ENCODE results near the gene SND1. TPM values are rescaled to one million over a fixed set of nuclear protein-coding genes. Genes with fewer than 3 reads are reported as not detected.
A peak's percentile ranks its signal among the peaks of the same experiment; 100 is the strongest.

The SND1 gene
- total and polyA plus RNA-seq, 10 of the 15 experiments (the other 5 are each of a cell fraction or from before 2014, with no cell fraction given) = 52.4 to 270 (median 146) TPM

DNA sequence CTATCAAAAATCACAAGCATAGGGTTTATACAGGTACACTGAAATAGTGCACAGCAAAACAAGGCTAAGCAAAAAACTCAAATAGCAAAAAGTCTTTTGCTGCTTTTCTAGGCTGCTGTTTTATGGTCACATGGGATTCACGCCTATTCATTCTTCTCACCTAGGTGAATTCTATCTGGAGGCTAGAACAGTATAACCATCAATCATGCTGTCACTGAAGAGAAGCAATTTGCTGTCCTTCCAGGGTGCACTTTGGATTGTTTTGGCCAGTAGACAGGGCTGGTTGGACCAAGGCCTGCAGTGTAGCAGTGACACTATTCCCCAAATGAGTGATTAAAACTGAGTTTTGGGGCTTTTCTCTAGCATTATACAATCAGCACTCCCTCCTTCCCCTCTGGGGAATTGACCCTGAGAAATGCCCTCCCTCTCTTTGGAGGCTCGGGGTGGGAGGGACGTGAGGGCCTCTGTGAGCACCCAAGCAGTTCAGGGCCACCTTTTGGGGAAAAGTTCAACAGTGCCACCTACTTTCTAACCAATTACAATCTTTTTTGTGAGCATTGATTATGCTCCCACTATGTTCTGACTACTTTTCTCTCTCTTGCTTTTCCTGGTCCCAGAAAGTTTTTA, 16.2 kb upstream of the SND1 start (continued):
- TF ChIP-seq, protein P1, sequence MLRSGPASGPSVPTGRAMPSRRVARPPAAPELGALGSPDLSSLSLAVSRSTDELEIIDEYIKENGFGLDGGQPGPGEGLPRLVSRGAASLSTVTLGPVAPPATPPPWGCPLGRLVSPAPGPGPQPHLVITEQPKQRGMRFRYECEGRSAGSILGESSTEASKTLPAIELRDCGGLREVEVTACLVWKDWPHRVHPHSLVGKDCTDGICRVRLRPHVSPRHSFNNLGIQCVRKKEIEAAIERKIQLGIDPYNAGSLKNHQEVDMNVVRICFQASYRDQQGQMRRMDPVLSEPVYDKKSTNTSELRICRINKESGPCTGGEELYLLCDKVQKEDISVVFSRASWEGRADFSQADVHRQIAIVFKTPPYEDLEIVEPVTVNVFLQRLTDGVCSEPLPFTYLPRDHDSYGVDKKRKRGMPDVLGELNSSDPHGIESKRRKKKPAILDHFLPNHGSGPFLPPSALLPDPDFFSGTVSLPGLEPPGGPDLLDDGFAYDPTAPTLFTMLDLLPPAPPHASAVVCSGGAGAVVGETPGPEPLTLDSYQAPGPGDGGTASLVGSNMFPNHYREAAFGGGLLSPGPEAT (IDR thresholded peaks at IDR 0.05; ENCODE audit: low read depth) = peak; percentile 36; the same call in 1 of the 2 replicates
- TF ChIP-seq PML (IDR thresholded peaks at IDR 0.05; ENCODE audit: low read length) = no peak
- no peak for TF ChIP-seq MEF2A (IDR thresholded peaks at IDR 0.05; ENCODE audit: insufficient read depth, low read depth, low read length)
- peak; percentile 41; the same call in 1 of the 2 replicates for TF ChIP-seq IKZF1 (conservative IDR thresholded peaks at IDR 0.05)
- TF ChIP-seq EP300 (IDR thresholded peaks at IDR 0.05; ENCODE audit: borderline replicate concordance in 1 of 2, control insufficient read depth in 1 of 2, low read depth in 2 of 2, low read length in 2 of 2) = 0 out of 4 replicates have a peak, but pooled peaks of 1 of the 2 experiments have one; percentile 17
- peak; percentile 64; the same call in 1 of the 2 replicates for TF ChIP-seq RAD51 (IDR thresholded peaks at IDR 0.05)

DNA sequence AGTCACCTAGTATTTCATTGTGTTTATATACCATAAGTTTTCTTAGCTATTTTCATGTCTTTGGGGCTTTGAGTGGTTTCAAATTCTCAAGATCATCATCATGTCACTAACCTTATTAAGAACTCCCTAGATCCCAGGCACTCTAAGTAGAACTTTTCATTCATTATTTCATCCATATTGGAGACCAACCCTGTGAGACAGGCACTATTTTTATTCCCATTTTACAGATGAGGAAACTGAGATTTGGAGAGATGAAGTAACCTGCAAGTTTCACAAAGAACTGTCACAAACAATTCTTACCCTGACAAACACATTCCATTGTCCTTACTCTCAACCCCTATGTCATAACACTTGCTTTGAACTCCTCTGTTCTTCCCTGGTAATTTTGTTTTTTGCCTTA, 13.8 kb upstream of the SND1 start:
- BruUV-seq (replicated peaks) = no TSS peak
- Histone ChIP-seq H3K9me3 (replicated peaks; ENCODE audit: control insufficient read depth, insufficient read depth, low read length) (no peaks in the 10 kb centered on the region; the same call in 2 of the 3 replicates), H3K27me3 (replicated peaks in 1 of 2; ENCODE audit: control insufficient read depth in 2 of 2, insufficient read depth in 2 of 2, low read length in 1 of 2) (no peaks in the 10 kb centered on the region), H3K79me2 (ENCODE audit: control insufficient read depth, insufficient read depth, low read length) (no peaks in the 10 kb centered on the region), H3K36me3 (ENCODE audit: control insufficient read depth in 2 of 2, insufficient read depth in 2 of 2, low read length in 1 of 2) (no peaks in the 10 kb centered on the region), H3K9ac (ENCODE audit: control insufficient read depth, insufficient read depth, low read length) (no peak overlapping the region), H4K20me1 (ENCODE audit: control insufficient read depth, insufficient read depth) (no peaks in the 10 kb centered on the region), H3K4me1 (ENCODE audit: control insufficient read depth, insufficient read depth, low read length) (no peaks in the 10 kb centered on the region), H3K4me3 (no peak overlapping the region), H3K27ac (ENCODE audit: control insufficient read depth, insufficient read depth) (no peak overlapping the region), H3K4me2 (ENCODE audit: control insufficient read depth, insufficient read depth) (no peak overlapping the region), H2AFZ (ENCODE audit: control insufficient read depth, low read depth, low read length) (no peak overlapping the region)
- ChIA-PET RAD21 (ENCODE audit: unreplicated experiment) (interaction anchor here (0.6 kb wide), 1 partner anchor 18 kb away, joined by 4 read pairs; no protein-coding TSS in a partner anchor), CTCF (interaction anchor here (1.9 to 2.4 kb wide), 2 partner anchors 10 to 50 kb away, joined by 5 to 7 read pairs; partner anchors contain the start of gene ARF5), POLR2A (no interaction called here), SMC1A (ENCODE audit: uncharacterized antibody, unreplicated experiment) (interaction anchor here (1.4 to 2.0 kb wide), 2 partner anchors 11 to 16 kb away, joined by 4 to 6 read pairs; no protein-coding TSS in a partner anchor)
- no peak for ATAC-seq
- in situ Hi-C loops (cut with MboI) (no loop called here), intact Hi-C loops (cut with micrococcal nuclease; ENCODE audit: unreplicated experiment) (no loop called here)
- FAIRE-seq = no peak
- no peak for DNase-seq (ENCODE audit: low read depth, low spot score)
- TF ChIP-seq ZNF384 (IDR thresholded peaks at IDR 0.05; ENCODE audit: borderline replicate concordance, low read depth, low read length) (no peak), NRF1 (conservative IDR thresholded peaks at IDR 0.05; ENCODE audit: low read depth, low read length) (no peak), TARDBP (IDR thresholded peaks at IDR 0.05; ENCODE audit: borderline replicate concordance) (no peak), CUX1 (IDR thresholded peaks at IDR 0.05; ENCODE audit: insufficient replicate concordance, low read depth, low read length) (no peak), KLF5 (IDR thresholded peaks at IDR 0.05; ENCODE audit: partially characterized antibody) (no peak), CREM (IDR thresholded peaks at IDR 0.05; ENCODE audit: low read depth) (no peak), NBN (IDR thresholded peaks at IDR 0.05) (no peak), RUNX3 (IDR thresholded peaks at IDR 0.05; ENCODE audit: low read length) (no peak)

All from GM12878 (cell line).